H1 (cell line): Measurements from ENCODE around the gene PARP4. TPM values are rescaled to one million over a fixed set of nuclear protein-coding genes. Genes with fewer than 3 reads are reported as not detected.

Experiments used
- CTCF ChIA-PET: fragments of 300-600 bp; sonication (Branson Sonifier 250); formaldehyde crosslinking; loops from one replicate; lab custom pipeline; 2021; ENCODE audit not compliant: partially characterized antibody; lab: Charles Lee
- POLR2A ChIA-PET: fragments of 300-600 bp; sonication (Branson Sonifier 250); formaldehyde crosslinking; loops from one replicate; lab custom pipeline; 2021; ENCODE audit warnings: inconsistent platforms; ENCODE audit not compliant: partially characterized antibody; lab: Charles Lee
- DNase-seq, 2 experiments: peaks; one replicate each; pipeline versions ENCODE4 v3.0.0 to v3.0.0-alpha.2; 2010 to 2022; ENCODE audit warnings: low spot score in 2 of 2, low read depth in 1 of 2, mixed read lengths in 1 of 2
- FAIRE-seq: peaks from 2 replicates; lab custom pipeline; 2011; peaks lifted over from hg19 to GRCh38; lab: Jason Lieb, UNC
- H2AFZ ChIP-seq: 2 replicates; pipeline ENCODE4 v1.8.1; 2012; ENCODE audit warnings: low read length, inconsistent platforms
- H2AK5ac ChIP-seq: 2 replicates; pipeline ENCODE4 v1.6.1; 2013; ENCODE audit warnings: low read depth, low read length
- H2BK120ac ChIP-seq: replicated peaks from 2 replicates; pipeline ENCODE3; 2013; ENCODE audit warnings: low read depth, low read length, inconsistent platforms
- H2BK12ac ChIP-seq: 2 replicates; pipeline ENCODE4 v1.6.1; 2013; ENCODE audit warnings: low read depth, low read length
- H2BK15ac ChIP-seq: 2 replicates; pipeline ENCODE4 v1.6.1; 2013; ENCODE audit warnings: low read length
- H2BK20ac ChIP-seq: 2 replicates; pipeline ENCODE4 v1.6.1; 2013; ENCODE audit warnings: low read length
- H2BK5ac ChIP-seq: 2 replicates; pipeline ENCODE4 v1.6.1; 2013; ENCODE audit warnings: low read depth, low read length
- H3K14ac ChIP-seq: 2 replicates; pipeline ENCODE4 v1.6.1; 2013; ENCODE audit warnings: inconsistent platforms; ENCODE audit not compliant: insufficient read length
- H3K18ac ChIP-seq: 2 replicates; pipeline ENCODE4 v1.6.1; 2013; ENCODE audit warnings: low read length; ENCODE audit errors: extremely low read depth
- H3K23ac ChIP-seq: 2 replicates; pipeline ENCODE4 v1.6.1; 2013; ENCODE audit warnings: inconsistent platforms; ENCODE audit not compliant: insufficient read length
- H3K23me2 ChIP-seq: 2 replicates; pipeline ENCODE4 v1.6.1; 2013; ENCODE audit warnings: low read depth, low read length
- H3K27ac ChIP-seq: 2 replicates; pipeline ENCODE4 v1.6.1; 2011; ENCODE audit warnings: low read depth, low read length, inconsistent platforms
- H3K27me3 ChIP-seq, 4 experiments: replicated peaks in 1 of 4; 1 replicate in 1 of 4; 2 replicates in 3 of 4; pipeline versions ENCODE4 v1.6.1 to v1.8.1; 2011 to 2013; ENCODE audit warnings: low read length in 3 of 4, mild to moderate bottlenecking in 3 of 4, inconsistent platforms in 2 of 4, mixed read lengths in 2 of 4, moderate library complexity in 1 of 4; ENCODE audit not compliant: control insufficient read depth in 3 of 4, insufficient read depth in 3 of 4; ENCODE audit errors: extremely low read depth in 1 of 4
- H3K36me3 ChIP-seq, 4 experiments: 2 replicates each; pipeline versions ENCODE4 v1.6.1 to v1.8.1; 2011 to 2013; ENCODE audit warnings: mild to moderate bottlenecking in 4 of 4, low read length in 3 of 4, moderate library complexity in 2 of 4, control low read depth in 1 of 4, inconsistent platforms in 1 of 4; ENCODE audit not compliant: insufficient read depth in 4 of 4, control insufficient read depth in 2 of 4
- H3K4ac ChIP-seq: replicated peaks from 2 replicates; pipeline ENCODE3; 2013; ENCODE audit warnings: low read length, low read depth, mixed read lengths, inconsistent platforms; ENCODE audit not compliant: insufficient read length
- H3K4me1 ChIP-seq, 4 experiments: replicated peaks in 1 of 4; 1 replicate in 1 of 4; 2 replicates in 3 of 4; pipeline versions ENCODE4 v1.6.1 to v1.8.1; 2011 to 2013; ENCODE audit warnings: low read length in 3 of 4, inconsistent platforms in 2 of 4, mixed read lengths in 1 of 4; ENCODE audit not compliant: insufficient read depth in 4 of 4, control insufficient read depth in 3 of 4
- H3K4me2 ChIP-seq, 2 experiments: 2 replicates each; pipeline versions ENCODE4 v1.6.1 to v1.8.1; 2011 to 2013; ENCODE audit warnings: low read depth in 2 of 2, low read length in 2 of 2, control low read depth in 1 of 2, inconsistent platforms in 1 of 2, mild to moderate bottlenecking in 1 of 2; ENCODE audit not compliant: insufficient read depth in 1 of 2
- H3K4me3 ChIP-seq, 4 experiments: fragments of 200-600, 300-600 bp in 1 of 4; sonication (generic), shearing (Covaris generic), sonication (Bioruptor Twin) in 1 of 4; 2 replicates each; pipeline versions ENCODE4 v1.5.1 to v1.8.1; 2011 to 2016; ENCODE audit warnings: low read length in 4 of 4, low read depth in 3 of 4, control low read depth in 2 of 4, inconsistent platforms in 2 of 4, mild to moderate bottlenecking in 2 of 4, mixed read lengths in 1 of 4, moderate library complexity in 1 of 4; ENCODE audit not compliant: insufficient read depth in 2 of 4; ENCODE audit errors: extremely low read depth in 1 of 4
- H3K56ac ChIP-seq: replicated peaks from 2 replicates; pipeline ENCODE3; 2013; ENCODE audit warnings: low read depth, mild to moderate bottlenecking, mixed read lengths, low read length, inconsistent platforms; ENCODE audit not compliant: insufficient read length
- H3K79me1 ChIP-seq: 2 replicates; pipeline ENCODE4 v1.6.1; 2013; ENCODE audit warnings: low read depth, low read length, control low read depth
- H3K79me2 ChIP-seq, 2 experiments: 2 replicates each; pipeline versions ENCODE4 v1.6.1 to v1.8.1; 2012 to 2013; ENCODE audit warnings: low read length in 2 of 2, mild to moderate bottlenecking in 2 of 2, inconsistent platforms in 1 of 2; ENCODE audit not compliant: insufficient read depth in 2 of 2, control insufficient read depth in 1 of 2
- H3K9ac ChIP-seq, 4 experiments: replicated peaks in 1 of 4; 1 replicate in 1 of 4; 2 replicates in 3 of 4; pipeline versions ENCODE4 v1.6.1 to v1.8.1; 2011 to 2013; ENCODE audit warnings: low read depth in 3 of 4, low read length in 3 of 4, control low read depth in 2 of 4, mild to moderate bottlenecking in 2 of 4, moderate library complexity in 2 of 4, inconsistent platforms in 1 of 4; ENCODE audit errors: extremely low read depth in 1 of 4
- H3K9me3 ChIP-seq, 2 experiments: 2 replicates each; pipeline versions ENCODE4 v1.6.1 to v1.8.1; 2012 to 2013; ENCODE audit warnings: mild to moderate bottlenecking in 2 of 2, moderate library complexity in 2 of 2, control low read depth in 1 of 2, inconsistent platforms in 1 of 2, low read depth in 1 of 2, low read length in 1 of 2, mixed read lengths in 1 of 2; ENCODE audit not compliant: insufficient read depth in 2 of 2
- H4K20me1 ChIP-seq, 2 experiments: replicated peaks in 1 of 2; 2 replicates each; pipeline versions ENCODE3 to v1.8.1; 2011 to 2013; ENCODE audit warnings: inconsistent platforms in 2 of 2, low read length in 2 of 2, mild to moderate bottlenecking in 1 of 2; ENCODE audit not compliant: insufficient read depth in 2 of 2, control insufficient read depth in 1 of 2
- H4K5ac ChIP-seq: 2 replicates; pipeline ENCODE4 v1.6.1; 2013; ENCODE audit warnings: low read length, low read depth, mixed read lengths, inconsistent platforms; ENCODE audit not compliant: insufficient read length
- H4K8ac ChIP-seq: 2 replicates; pipeline ENCODE4 v1.8.0; 2013; ENCODE audit warnings: mild to moderate bottlenecking, moderate library complexity, low read length, inconsistent platforms; ENCODE audit not compliant: insufficient read depth; ENCODE audit errors: extremely low read depth
- H4K91ac ChIP-seq: replicated peaks from 2 replicates; pipeline ENCODE3; 2013; ENCODE audit warnings: low read length, mixed read lengths, inconsistent platforms; ENCODE audit not compliant: insufficient read length
- EZH2 ChIP-seq: fragments of 200-600 bp; sonication (generic); IDR thresholded peaks from 2 replicates; pipeline ENCODE4 v1.7.1; 2012; ENCODE audit warnings: low read depth, mild to moderate bottlenecking, moderate library complexity, low read length, inconsistent platforms; ENCODE audit not compliant: severe bottlenecking
- HDAC6 ChIP-seq: IDR thresholded peaks from one replicate; pipeline ENCODE4 v1.7.1; 2012; ENCODE audit warnings: low read depth, mild to moderate bottlenecking, inconsistent platforms, low read length, moderate library complexity
- JUND ChIP-seq: IDR thresholded peaks from 2 replicates; pipeline ENCODE4 v1.6.1; 2011; ENCODE audit warnings: mild to moderate bottlenecking, improper control_type of control experiment, low read length
- POLR2A ChIP-seq, 2 experiments: IDR thresholded peaks; 1 replicate in 1 of 2; 2 replicates in 1 of 2; pipeline ENCODE4 v1.6.1; 2011; ENCODE audit warnings: low read depth in 2 of 2, low read length in 2 of 2, mild to moderate bottlenecking in 2 of 2; ENCODE audit errors: control extremely low read depth in 1 of 2
- RXRA ChIP-seq: IDR thresholded peaks from 2 replicates; pipeline ENCODE4 v1.6.1; 2011; ENCODE audit warnings: low read depth, mild to moderate bottlenecking, low read length, moderate library complexity; ENCODE audit not compliant: insufficient read depth
- SP1 ChIP-seq: IDR thresholded peaks from 2 replicates; pipeline ENCODE4 v1.6.1; 2011; ENCODE audit warnings: low read depth, low read length
- SRF ChIP-seq: IDR thresholded peaks from 2 replicates; pipeline ENCODE4 v1.6.1; 2011; ENCODE audit warnings: mild to moderate bottlenecking, low read depth, low read length, moderate library complexity
- TEAD4 ChIP-seq: IDR thresholded peaks from 2 replicates; pipeline ENCODE4 v1.6.1; 2012; ENCODE audit warnings: low read depth, low read length, inconsistent platforms, mixed read lengths
- WGBS, 2 experiments: shearing (Covaris generic) in 1 of 2; methylation state at CpG; one replicate each; pipeline versions ENCODE4 v1.1.6 to v1.1.7; 2013 to 2015; ENCODE audit warnings: low lambda C conversion rate in 2 of 2, mixed read lengths in 2 of 2, inconsistent platforms in 1 of 2, low coverage in 1 of 2, missing lambda C conversion rate in 1 of 2; ENCODE audit not compliant: insufficient replicate concordance in 2 of 2, insufficient coverage in 1 of 2, insufficient read length in 1 of 2; ENCODE audit errors: extremely low coverage in 1 of 2, missing lambda C conversion rate in 1 of 2; 5-methylcytosine and 5-hydroxymethylcytosine counted together
- polyA plus RNA-seq, 7 experiments: library from polyadenylated mRNA; depleted of rRNA in 3 of 7; stranded (reverse) in 5 of 7; unstranded in 2 of 7; fragments of >200 nt in 5 of 7; fragments of 200-250 nt in 2 of 7; gene quantifications; 1 replicate in 5 of 7; 2 replicates in 1 of 7; 4 replicates in 1 of 7; pipeline versions ENCODE4 v1.2.1 to v1.2.3, GENCODE V29; 2011 to 2013; ENCODE audit warnings: missing spikeins in 2 of 7, mixed read lengths in 2 of 7
- total RNA-seq: library from RNA; stranded (reverse); fragmentation: NEBNext Ultra II Directional; extraction: Animal tissue kit (Norgen Biotek cat#: 25700); gene quantifications from 2 replicates; pipeline ENCODE4 v1.2.1, GENCODE V29; 2021

The PARP4 gene
- total and polyA plus RNA-seq, 2 of the 8 experiments (the other 6 are each of a cell fraction or from before 2014, with no cell fraction given), result 22.2 to 40.3 TPM

- WGBS, 2 experiments, result 50% methylated on average over 2 of the region's 2 CpGs; no CpG with 5 or more reads in 1 of the 2 experiments
- no peak overlapping the region for H2BK15ac ChIP-seq
These were observed 53.3 kb downstream of the PARP4 start for GRCh38 chr13:24459234-24459633.

More at GRCh38 chr13:24459234-24459633, 53.3 kb downstream of the PARP4 start:
- H3K4me2 ChIP-seq, result no peak overlapping the region
- no peak overlapping the region for H3K27ac ChIP-seq
- no peak overlapping the region for H2BK5ac ChIP-seq
- H3K79me2 ChIP-seq, result no peaks in the 10 kb centered on the region
- H2BK20ac ChIP-seq, result no peak overlapping the region
- H3K9me3 ChIP-seq, result no peaks in the 10 kb centered on the region
- H4K8ac ChIP-seq, result no peak overlapping the region
- no peak overlapping the region for H3K4me3 ChIP-seq
- no peak overlapping the region for H3K14ac ChIP-seq
- H4K91ac ChIP-seq, result no peak overlapping the region
- no peak for DNase-seq
- H3K4me1 ChIP-seq, result no peaks in the 10 kb centered on the region
- H3K23ac ChIP-seq, result no peak overlapping the region
- no peak overlapping the region for H4K5ac ChIP-seq
- no peaks in the 10 kb centered on the region for H4K20me1 ChIP-seq
- no peaks in the 10 kb centered on the region for H3K23me2 ChIP-seq
- peaks cover 2 to 25% (median 7%) of the 10 kb centered on the region in 4 experiments; a peak in 6 of 8 replicates for H3K36me3 ChIP-seq
- H3K27me3 ChIP-seq, result no peaks in the 10 kb centered on the region
- no peak overlapping the region for H2AK5ac ChIP-seq
- no peak overlapping the region for H3K4ac ChIP-seq
- TF ChIP-seq RXRA (no peak), JUND (no peak), POLR2A (IDR thresholded peaks at IDR 0.05; ENCODE audit: control extremely low read depth in 1 of 2, low read depth in 2 of 2, low read length in 2 of 2) (no peak), EZH2 (no peak), TEAD4 (no peak), HDAC6 (no peak), SP1 (no peak), SRF (no peak)
- H3K79me1 ChIP-seq, result no peaks in the 10 kb centered on the region; the same call in 1 of the 2 replicates
- H2AFZ ChIP-seq, result no peak overlapping the region
- H3K9ac ChIP-seq, result no peak overlapping the region
- no peak overlapping the region for H3K56ac ChIP-seq
- ChIA-PET CTCF (interaction anchor here (0.6 kb wide), 1 partner anchor 25 kb away, joined by 5 read pairs; no protein-coding TSS in a partner anchor), POLR2A (no interaction called here)
- no peak overlapping the region for H2BK12ac ChIP-seq
- no peak overlapping the region for H2BK120ac ChIP-seq
- no peak for FAIRE-seq
- no peak overlapping the region for H3K18ac ChIP-seq
